Measurements from ENCODE around the gene MYO7A.
"Not testable (repeated sequence)": the region's sequence is repeated elsewhere in the genome, so short reads cannot be mapped to it uniquely, and the experiment has no call there.

Gene MYO7A

GRCh38 chr11:77093056-77093891 is 34.8 kb upstream of the MYO7A start:
- DNase-seq = no peak

GRCh38 chr11:77093987-77094840 is 33.8 kb upstream of the MYO7A start:
- no peak for DNase-seq

- DNase-seq = no peak
Observed at GRCh38 chr11:77094841-77095365, 33.1 kb upstream of the MYO7A start.

GRCh38 chr11:77095551-77096490 is 32.2 kb upstream of the MYO7A start:
- DNase-seq = no peak

- DNase-seq = no peak
Observed at GRCh38 chr11:77096591-77097019, 31.4 kb upstream of the MYO7A start.

GRCh38 chr11:77097180-77097579 is 30.9 kb upstream of the MYO7A start:
- DNase-seq = not testable (repeated sequence)

GRCh38 chr11:77100166-77101042 is 27.6 kb upstream of the MYO7A start:
- no peak for DNase-seq

GRCh38 chr11:77101043-77101537 is 27.0 kb upstream of the MYO7A start:
- DNase-seq = no peak

- DNase-seq = no peak
Observed at GRCh38 chr11:77102246-77103210, 25.5 kb upstream of the MYO7A start, which contains the start of gene OMP. OMP (plus strand) TSS chr11:77102840; CDS start chr11:77102840, 0 bp downstream.

- no peak for DNase-seq
Observed at GRCh38 chr11:77103319-77103718, 24.7 kb upstream of the MYO7A start.

GRCh38 chr11:77104727-77105126 is 23.3 kb upstream of the MYO7A start:
- no peak for DNase-seq

GRCh38 chr11:77106321-77106720 is 21.7 kb upstream of the MYO7A start:
- no peak for DNase-seq

- DNase-seq = no peak
Observed at GRCh38 chr11:77106759-77107158, 21.3 kb upstream of the MYO7A start.

GRCh38 chr11:77107950-77108349 is 20.1 kb upstream of the MYO7A start:
- peak; percentile 62 for DNase-seq

- no peak for DNase-seq
Observed at GRCh38 chr11:77108436-77108835, 19.6 kb upstream of the MYO7A start.

GRCh38 chr11:77109236-77110019 is 18.6 kb upstream of the MYO7A start:
- DNase-seq = no peak

GRCh38 chr11:77110836-77111235 is 17.2 kb upstream of the MYO7A start:
- DNase-seq = no peak

GRCh38 chr11:77111277-77111676 is 16.8 kb upstream of the MYO7A start:
- no peak for DNase-seq

- DNase-seq = no peak
Observed at GRCh38 chr11:77111946-77112345, 16.1 kb upstream of the MYO7A start.

Data from amniotic stem cell (primary cell).